H9 (cell line): ENCODE results near the gene UGT1A5. TPM values are rescaled to one million over a fixed set of nuclear protein-coding genes. Genes with fewer than 3 reads are reported as not detected.

Experiments used
- DNase-seq: peaks from one replicate; pipeline ENCODE4 v3.0.0-alpha.2; 2017
- H2AFZ ChIP-seq: one replicate; pipeline ENCODE4 v1.6.1; 2013; ENCODE audit warnings: mild to moderate bottlenecking, low read length, control low read depth, moderate library complexity
- H2AK5ac ChIP-seq: 2 replicates; pipeline ENCODE4 v1.6.1; 2013; ENCODE audit warnings: low read length, control low read depth, mixed read lengths; ENCODE audit not compliant: insufficient read length
- H2BK120ac ChIP-seq: one replicate; pipeline ENCODE4 v1.6.1; 2013; ENCODE audit warnings: low read depth, mild to moderate bottlenecking, low read length, control low read depth, inconsistent platforms; ENCODE audit not compliant: poor library complexity, severe bottlenecking
- H2BK12ac ChIP-seq: 2 replicates; pipeline ENCODE4 v1.6.1; 2013; ENCODE audit warnings: low read length, control low read depth, mixed read lengths, low read depth; ENCODE audit not compliant: insufficient read length
- H2BK15ac ChIP-seq: 2 replicates; pipeline ENCODE4 v1.6.1; 2013; ENCODE audit warnings: low read depth, low read length, control low read depth
- H2BK20ac ChIP-seq: one replicate; pipeline ENCODE4 v1.6.1; 2013; ENCODE audit warnings: low read depth, mild to moderate bottlenecking, low read length, control low read depth, inconsistent platforms; ENCODE audit not compliant: poor library complexity, severe bottlenecking
- H2BK5ac ChIP-seq: 2 replicates; pipeline ENCODE4 v1.6.1; 2013; ENCODE audit warnings: low read length, control low read depth, mixed read lengths; ENCODE audit not compliant: insufficient read length
- H3K14ac ChIP-seq: 2 replicates; pipeline ENCODE4 v1.6.1; 2013; ENCODE audit warnings: low read length, control low read depth; ENCODE audit not compliant: insufficient read depth
- H3K18ac ChIP-seq: 2 replicates; pipeline ENCODE4 v1.6.1; 2013; ENCODE audit warnings: low read depth, mild to moderate bottlenecking, mixed read lengths, low read length, control low read depth; ENCODE audit not compliant: insufficient read length
- H3K23ac ChIP-seq: 2 replicates; pipeline ENCODE4 v1.6.1; 2013; ENCODE audit warnings: low read length, control low read depth, mixed read lengths, low read depth; ENCODE audit not compliant: insufficient read length
- H3K23me2 ChIP-seq: 2 replicates; pipeline ENCODE4 v1.6.1; 2013; ENCODE audit warnings: low read depth, mild to moderate bottlenecking, mixed read lengths, low read length, control low read depth; ENCODE audit not compliant: insufficient read length, poor library complexity, severe bottlenecking
- H3K27ac ChIP-seq: 2 replicates; pipeline ENCODE4 v1.5.1; 2013; ENCODE audit warnings: low read length, control low read depth, mixed read lengths, low read depth; ENCODE audit not compliant: insufficient read length
- H3K27me3 ChIP-seq: 2 replicates; pipeline ENCODE4 v1.6.1; 2013; ENCODE audit warnings: low read length, control low read depth, inconsistent platforms; ENCODE audit not compliant: insufficient read depth
- H3K4ac ChIP-seq: 2 replicates; pipeline ENCODE4 v1.6.1; 2013; ENCODE audit warnings: low read depth, mild to moderate bottlenecking, control low read depth, inconsistent platforms, low read length, moderate library complexity
- H3K4me1 ChIP-seq: 2 replicates; pipeline ENCODE4 v1.6.1; 2013; ENCODE audit warnings: low read length, control low read depth, inconsistent platforms; ENCODE audit not compliant: insufficient read depth
- H3K4me2 ChIP-seq: 2 replicates; pipeline ENCODE4 v1.6.1; 2013; ENCODE audit warnings: low read length, control low read depth, mixed read lengths; ENCODE audit not compliant: insufficient read length, insufficient read depth
- H3K56ac ChIP-seq: 2 replicates; pipeline ENCODE4 v1.6.1; 2013; ENCODE audit warnings: low read depth, mild to moderate bottlenecking, mixed read lengths, low read length, control low read depth; ENCODE audit not compliant: insufficient read length
- H3K79me1 ChIP-seq: 2 replicates; pipeline ENCODE4 v1.6.1; 2013; ENCODE audit warnings: low read depth, mild to moderate bottlenecking, moderate library complexity, low read length, control low read depth, inconsistent platforms; ENCODE audit not compliant: insufficient read depth, poor library complexity, severe bottlenecking
- H3K79me2 ChIP-seq: 2 replicates; pipeline ENCODE4 v1.6.1; 2013; ENCODE audit warnings: low read length, control low read depth, inconsistent platforms; ENCODE audit not compliant: insufficient read depth
- H3K9ac ChIP-seq: 2 replicates; pipeline ENCODE4 v1.6.1; 2013; ENCODE audit warnings: low read length, control low read depth, mixed read lengths; ENCODE audit not compliant: insufficient read length; ENCODE audit errors: extremely low read depth
- H3K9me3 ChIP-seq: one replicate; pipeline ENCODE4 v1.6.1; 2013; ENCODE audit warnings: low read depth, low read length, inconsistent platforms; ENCODE audit not compliant: control insufficient read depth
- H3T11ph ChIP-seq: one replicate; pipeline ENCODE4 v1.6.1; 2013; ENCODE audit warnings: mild to moderate bottlenecking, low read length, control low read depth, inconsistent platforms
- H4K20me1 ChIP-seq: one replicate; pipeline ENCODE4 v1.6.1; 2013; ENCODE audit not compliant: control insufficient read depth, insufficient read length, insufficient read depth
- H4K5ac ChIP-seq: 2 replicates; pipeline ENCODE4 v1.6.1; 2013; ENCODE audit warnings: low read depth, mild to moderate bottlenecking, mixed read lengths, low read length, control low read depth; ENCODE audit not compliant: insufficient read length
- H4K8ac ChIP-seq: replicated peaks from 2 replicates; pipeline ENCODE4 v1.6.1; 2013; ENCODE audit warnings: low read length, control low read depth, mixed read lengths, low read depth; ENCODE audit not compliant: insufficient read length
- H4K91ac ChIP-seq: 2 replicates; pipeline ENCODE4 v1.6.1; 2013; ENCODE audit warnings: low read depth, mild to moderate bottlenecking, moderate library complexity, mixed read lengths, low read length, control low read depth; ENCODE audit not compliant: insufficient read length
- H3K27ac Mint-ChIP-seq, 3 experiments: 2 replicates in 2 of 3; 3 replicates in 1 of 3; pipeline ENCODE4 v1.8.0; 2020 to 2021; ENCODE audit warnings: mixed read lengths in 3 of 3, mild to moderate bottlenecking in 1 of 3, moderate library complexity in 1 of 3
- H3K27me3 Mint-ChIP-seq: 2 replicates; pipeline ENCODE4 v1.8.0; 2021; ENCODE audit warnings: low read depth, mild to moderate bottlenecking, moderate library complexity, mixed read lengths
- H3K36me3 Mint-ChIP-seq, 3 experiments: 2 replicates in 2 of 3; 3 replicates in 1 of 3; pipeline ENCODE4 v1.8.0; 2020 to 2021; ENCODE audit warnings: low read depth in 3 of 3, mixed read lengths in 3 of 3; ENCODE audit not compliant: insufficient read depth in 1 of 3
- H3K4me1 Mint-ChIP-seq, 2 experiments: 2 replicates each; pipeline ENCODE4 v1.8.0; 2020; ENCODE audit warnings: mixed read lengths in 2 of 2
- H3K4me3 Mint-ChIP-seq, 2 experiments: 2 replicates in 1 of 2; 3 replicates in 1 of 2; pipeline ENCODE4 v1.8.0; 2020 to 2021; ENCODE audit warnings: mild to moderate bottlenecking in 2 of 2, mixed read lengths in 2 of 2, moderate library complexity in 1 of 2
- H3K9me3 Mint-ChIP-seq, 2 experiments: 2 replicates in 1 of 2; 3 replicates in 1 of 2; pipeline ENCODE4 v1.8.0; 2020; ENCODE audit warnings: mild to moderate bottlenecking in 2 of 2, mixed read lengths in 2 of 2, moderate library complexity in 1 of 2
- CTCF ChIP-seq: fragments of 200-600 bp; sonication (generic); conservative IDR thresholded peaks from 3 replicates; pipeline ENCODE4 v1.8.0; 2021; ENCODE audit warnings: antibody characterized with exemption, mild to moderate bottlenecking
- whole genome bisulfite sequencing: extraction: QIAGEN DNeasy Blood & Tissue Kit; methylation state at CpG from one replicate; pipeline ENCODE4 v1.1.7; 2013; ENCODE audit warnings: missing lambda C conversion rate, low lambda C conversion rate, mixed read lengths; ENCODE audit not compliant: insufficient read length; ENCODE audit errors: extremely low coverage; 5-methylcytosine and 5-hydroxymethylcytosine counted together
- total RNA-seq: library from RNA; stranded (reverse); gene quantifications from 2 replicates; pipeline ENCODE4 v1.2.1, GENCODE V29; 2021

UGT1A5 gene
- total RNA-seq, 1 experiment from 2014 or later = not detected

GRCh38 chr2:233756429-233757081, 43.8 kb downstream of the UGT1A5 start:
- Histone ChIP-seq H2AFZ (no peak overlapping the region), H4K5ac (no peak overlapping the region), H4K8ac (no peak overlapping the region), H2BK20ac (no peak overlapping the region), H2AK5ac (no peak overlapping the region), H3K14ac (no peak overlapping the region), H3K79me1 (no peaks in the 10 kb centered on the region), H3K23ac (no peak overlapping the region), H3K4ac (no peak overlapping the region), H3K4me1 (no peaks in the 10 kb centered on the region), H3T11ph (no peak overlapping the region), H3K4me2 (no peak overlapping the region), H2BK12ac (no peak overlapping the region), H3K9me3 (no peaks in the 10 kb centered on the region), H3K27me3 (no peaks in the 10 kb centered on the region), H3K56ac (no peak overlapping the region), H3K9ac (no peak overlapping the region), H4K20me1 (no peaks in the 10 kb centered on the region), H2BK15ac (no peak overlapping the region), H3K18ac (no peak overlapping the region), H2BK5ac (no peak overlapping the region), H3K79me2 (no peaks in the 10 kb centered on the region), H2BK120ac (no peak overlapping the region), H4K91ac (no peak overlapping the region), H3K27ac (no peak overlapping the region), H3K23me2 (no peaks in the 10 kb centered on the region)
- peaks cover 11% of the 10 kb centered on the region for H3K27me3 Mint-ChIP-seq
- no peak for TF ChIP-seq CTCF
- H3K4me1 Mint-ChIP-seq = peaks cover 5 to 8% of the 10 kb centered on the region in 2 experiments
- no CpG with 5 or more reads among the region's 7 CpGs for WGBS
- peaks cover 9% of the 10 kb centered on the region in 2 experiments for H3K9me3 Mint-ChIP-seq
- H3K4me3 Mint-ChIP-seq = no peak overlapping the region
- no peak for DNase-seq
- H3K27ac Mint-ChIP-seq = no peak overlapping the region
- H3K36me3 Mint-ChIP-seq = peaks cover 0 to 6% (median 2%) of the 10 kb centered on the region in 3 experiments; a peak in 4 of 7 replicates
